Mesodermal cell (in vitro differentiated cells): ENCODE data around the gene CLEC18A.
"Not testable (repeated sequence)": the region's sequence is repeated elsewhere in the genome, so short reads cannot be mapped to it uniquely, and the experiment has no call there.

Source experiments
- H3K27ac ChIP-seq: 2 replicates; pipeline ENCODE4 v1.7.0; 2013; ENCODE audit warnings: mild to moderate bottlenecking, low read depth, low read length, moderate library complexity; ENCODE audit not compliant: severe bottlenecking
- H3K36me3 ChIP-seq: 2 replicates; pipeline ENCODE4 v1.7.1; 2013; ENCODE audit warnings: mild to moderate bottlenecking, low read length, moderate library complexity; ENCODE audit not compliant: control insufficient read depth, insufficient read depth
- H3K4me1 ChIP-seq: one replicate; pipeline ENCODE4 v1.7.1; 2013; ENCODE audit warnings: mild to moderate bottlenecking, low read length; ENCODE audit not compliant: insufficient read depth, control insufficient read depth, poor library complexity, severe bottlenecking
- H3K4me3 ChIP-seq: 2 replicates; pipeline ENCODE4 v1.7.0; 2013; ENCODE audit warnings: low read length, control low read depth, mild to moderate bottlenecking; ENCODE audit not compliant: insufficient read depth, poor library complexity, severe bottlenecking; ENCODE audit errors: extremely low read depth
- H3K9me3 ChIP-seq: 2 replicates; pipeline ENCODE4 v1.7.1; 2013; ENCODE audit warnings: mild to moderate bottlenecking, low read length, moderate library complexity; ENCODE audit not compliant: control insufficient read depth
- WGBS, 2 experiments: methylation state at CpG; one replicate each; pipeline ENCODE4 v1.1.5; 2013; ENCODE audit warnings: missing lambda C conversion rate in 2 of 2; ENCODE audit not compliant: insufficient coverage in 2 of 2; 5-methylcytosine and 5-hydroxymethylcytosine counted together

The CLEC18A gene

DNA sequence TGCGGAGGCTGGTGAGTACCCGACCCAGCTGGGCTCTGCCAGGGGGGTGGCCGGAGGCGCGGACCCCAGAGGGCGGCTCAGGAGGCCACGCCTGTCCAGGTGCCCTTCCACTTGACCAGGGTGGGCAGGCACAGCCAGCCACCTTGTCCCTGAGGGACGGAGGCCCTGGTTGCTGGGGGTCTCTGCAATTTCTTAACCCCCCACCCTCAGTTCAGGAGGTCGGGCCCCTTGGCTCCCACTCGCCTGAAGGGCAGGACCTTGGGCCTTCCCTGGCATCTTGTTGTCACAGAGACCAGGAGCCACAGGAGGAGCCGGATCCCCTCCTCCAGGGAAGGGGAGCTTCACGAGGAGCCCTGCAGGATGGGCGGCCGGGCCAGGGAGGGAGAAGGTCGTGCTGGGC, 982 bp downstream of the CLEC18A start:
- H3K9me3 ChIP-seq, H3K27ac ChIP-seq, H3K4me1 ChIP-seq, H3K36me3 ChIP-seq, H3K4me3 ChIP-seq: not testable (repeated sequence)
- 100% methylated on average over 2 of the region's 15 CpGs; no CpG with 5 or more reads in 1 of the 2 experiments for WGBS, 2 experiments

DNA sequence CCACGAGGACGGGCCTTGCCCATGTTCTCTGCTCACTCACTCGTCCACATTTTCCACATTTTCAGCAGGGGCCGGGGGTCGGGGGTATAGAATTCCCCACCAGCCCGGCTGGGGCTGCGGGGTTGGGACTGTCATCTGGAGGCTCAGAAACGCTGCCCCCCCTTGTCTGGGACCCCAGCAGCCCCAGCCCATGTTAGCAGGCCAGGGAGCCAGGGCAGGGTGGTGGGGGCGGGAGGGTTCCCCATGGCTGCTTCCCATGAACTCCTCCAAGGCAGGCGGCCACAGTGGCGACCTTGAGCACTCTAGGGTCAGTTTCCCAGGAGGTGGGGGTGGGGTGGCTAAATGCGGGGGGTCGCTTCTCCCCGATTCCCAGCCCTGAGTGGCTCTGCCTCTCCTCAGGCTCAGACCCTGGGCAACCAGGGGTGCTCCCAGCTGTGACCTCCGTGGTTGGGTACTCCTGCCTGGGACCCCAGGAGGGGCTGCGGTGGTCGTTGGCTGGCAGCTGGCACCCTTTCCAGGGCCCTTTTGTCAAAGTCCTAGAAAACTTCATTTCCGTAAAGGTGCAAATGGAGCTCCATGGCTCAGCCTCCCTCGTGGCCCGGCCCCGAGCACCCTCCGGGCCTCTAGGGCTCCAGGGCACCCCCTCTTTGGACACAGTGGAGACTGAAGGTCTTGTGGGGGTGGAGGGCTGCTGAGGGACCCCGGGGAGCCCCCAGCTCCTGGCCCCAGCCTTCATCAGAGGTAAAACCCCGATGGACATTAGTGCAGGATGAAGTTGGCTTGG, 1.6 kb downstream of the CLEC18A start:
- 100% methylated on average over 1 of the region's 24 CpGs; no CpG with 5 or more reads in 1 of the 2 experiments for WGBS, 2 experiments
- H3K27ac ChIP-seq, H3K4me1 ChIP-seq, H3K9me3 ChIP-seq, H3K4me3 ChIP-seq, H3K36me3 ChIP-seq: not testable (repeated sequence)

DNA sequence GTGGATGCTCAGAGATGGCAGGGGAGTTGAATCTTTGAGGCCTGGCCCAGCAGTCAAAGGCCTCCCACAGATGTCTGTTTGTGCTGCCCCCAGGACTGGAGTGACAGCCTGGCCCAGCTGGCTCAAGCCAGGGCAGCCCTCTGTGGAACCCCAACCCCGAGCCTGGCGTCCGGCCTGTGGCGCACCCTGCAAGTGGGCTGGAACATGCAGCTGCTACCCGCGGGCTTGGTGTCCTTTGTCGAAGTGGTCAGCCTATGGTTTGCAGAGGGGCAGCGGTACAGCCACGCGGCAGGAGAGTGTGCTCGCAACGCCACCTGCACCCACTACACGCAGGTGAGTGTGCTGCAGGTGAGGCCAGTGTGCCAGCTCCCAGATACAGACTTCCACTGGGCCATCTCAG, 3.1 kb downstream of the CLEC18A start:
- H3K4me3 ChIP-seq: not testable (repeated sequence)
- WGBS, 2 experiments: 100% methylated on average over 1 to 3 of the region's 13 CpGs

DNA sequence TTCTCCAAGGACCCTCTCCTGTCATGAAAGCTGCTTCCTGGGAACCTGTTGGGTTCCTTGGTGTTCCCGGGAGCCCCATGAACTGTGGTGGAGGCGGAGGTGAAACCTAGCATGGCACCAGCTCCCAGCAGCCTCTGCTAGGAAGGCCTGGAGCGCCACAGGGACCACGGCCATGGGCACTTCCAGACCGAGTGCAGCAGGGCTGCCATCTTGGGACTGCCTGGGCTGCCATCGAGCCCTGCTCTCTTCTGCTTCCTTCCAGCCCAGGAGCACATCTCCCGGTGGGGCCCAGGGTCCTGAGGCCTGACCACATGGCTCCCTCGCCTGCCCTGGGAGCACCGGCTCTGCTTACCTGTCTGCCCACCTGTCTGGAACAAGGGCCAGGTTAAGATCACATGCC, 12.2 kb downstream of the CLEC18A start:
- WGBS, 2 experiments: no CpG with 5 or more reads among the region's 9 CpGs
- H3K4me1 ChIP-seq, H3K27ac ChIP-seq: not testable (repeated sequence)

More for the DNA sequence above, 3.1 kb downstream of the CLEC18A start:
- not testable (repeated sequence) for H3K9me3 ChIP-seq, H3K27ac ChIP-seq, H3K4me1 ChIP-seq, H3K36me3 ChIP-seq

DNA sequence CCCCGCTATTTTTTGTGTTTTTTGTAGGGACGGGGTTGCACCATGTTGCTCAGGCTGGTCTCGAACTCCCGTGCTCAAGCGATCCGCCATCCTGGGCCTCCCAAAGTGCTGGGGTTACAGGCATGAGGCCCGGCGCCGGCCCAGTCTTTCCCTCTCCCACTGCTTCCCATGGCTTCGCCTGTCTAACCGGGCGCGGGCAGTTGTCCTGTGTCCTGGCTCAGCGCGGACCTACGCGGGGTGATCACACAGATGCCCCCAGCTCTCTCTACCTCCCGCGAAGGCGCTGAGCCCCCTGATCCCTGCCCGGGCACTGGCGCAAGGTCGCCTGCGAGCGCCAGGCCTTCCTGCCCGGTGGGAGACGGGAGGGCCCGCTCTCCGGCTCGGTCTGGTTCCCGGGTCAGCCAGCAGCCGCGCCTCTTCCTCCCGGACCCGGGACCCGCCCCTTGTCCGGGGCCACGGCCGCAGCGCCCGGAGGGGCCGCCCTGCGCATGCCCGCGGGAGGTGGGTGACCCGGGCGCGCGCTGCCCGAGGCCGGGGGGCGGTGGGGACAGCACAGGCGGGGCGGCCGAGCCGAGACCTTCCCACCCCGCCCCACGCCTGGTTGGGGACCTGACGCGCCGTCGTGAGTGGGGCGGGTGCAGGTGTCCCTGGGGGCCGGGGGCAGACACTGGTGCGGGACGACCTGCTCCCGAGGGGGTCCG, 14.0 kb downstream of the CLEC18A start:
- peak overlapping the region; percentile 16 for H3K4me3 ChIP-seq
- H3K9me3 ChIP-seq, H3K4me1 ChIP-seq, H3K36me3 ChIP-seq, H3K27ac ChIP-seq: not testable (repeated sequence)
- WGBS, 2 experiments: no CpG with 5 or more reads among the region's 68 CpGs

More for the DNA sequence above, 12.2 kb downstream of the CLEC18A start:
- not testable (repeated sequence) for H3K36me3 ChIP-seq, H3K4me3 ChIP-seq, H3K9me3 ChIP-seq

DNA sequence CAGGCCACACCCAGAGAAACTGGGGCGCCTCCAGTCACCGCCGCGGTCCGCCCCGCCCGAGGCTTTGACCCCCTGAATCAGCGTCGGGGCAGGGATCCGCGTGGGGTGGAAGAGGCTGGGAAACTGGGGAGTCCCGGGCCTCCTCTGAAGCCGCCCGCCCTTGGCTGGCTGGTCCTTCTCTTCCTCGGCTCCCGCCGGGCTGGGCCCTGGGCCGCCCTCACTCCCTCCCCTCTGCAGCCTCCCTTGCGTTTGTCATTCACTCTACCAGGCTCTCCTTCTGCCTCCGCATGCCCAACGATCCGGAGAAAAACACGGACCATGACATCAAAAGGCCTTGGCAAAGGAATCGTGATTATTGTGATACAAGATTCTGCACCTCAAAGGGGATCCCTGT, 14.5 kb downstream of the CLEC18A start:
- not testable (repeated sequence) for H3K4me1 ChIP-seq, H3K36me3 ChIP-seq, H3K9me3 ChIP-seq, H3K27ac ChIP-seq
- no CpG with 5 or more reads among the region's 24 CpGs for WGBS, 2 experiments
- H3K4me3 ChIP-seq: peak overlapping the region; percentile 16

DNA sequence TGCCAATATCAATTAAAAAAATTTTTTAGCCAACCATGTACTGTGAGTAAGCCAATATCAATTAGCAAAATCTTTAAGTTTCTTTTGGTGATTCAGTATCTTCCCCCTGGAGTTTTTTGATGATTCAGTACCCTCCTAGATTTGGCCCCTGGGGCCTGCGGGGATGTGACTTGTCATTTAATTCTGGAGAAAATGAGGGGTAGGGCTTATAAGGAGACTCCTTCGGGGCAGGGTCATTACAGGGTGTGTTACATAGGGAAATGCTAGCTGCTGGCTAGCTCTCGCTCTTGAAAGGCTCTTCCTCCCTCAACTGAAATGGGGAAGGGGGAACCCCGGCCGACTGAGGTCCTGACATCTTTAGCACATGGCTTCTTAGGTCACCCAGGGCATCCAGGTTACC, 16.6 kb downstream of the CLEC18A start:
- no CpG with 5 or more reads among the region's 5 CpGs for WGBS, 2 experiments
- not testable (repeated sequence) for H3K36me3 ChIP-seq, H3K27ac ChIP-seq, H3K4me3 ChIP-seq, H3K9me3 ChIP-seq, H3K4me1 ChIP-seq

DNA sequence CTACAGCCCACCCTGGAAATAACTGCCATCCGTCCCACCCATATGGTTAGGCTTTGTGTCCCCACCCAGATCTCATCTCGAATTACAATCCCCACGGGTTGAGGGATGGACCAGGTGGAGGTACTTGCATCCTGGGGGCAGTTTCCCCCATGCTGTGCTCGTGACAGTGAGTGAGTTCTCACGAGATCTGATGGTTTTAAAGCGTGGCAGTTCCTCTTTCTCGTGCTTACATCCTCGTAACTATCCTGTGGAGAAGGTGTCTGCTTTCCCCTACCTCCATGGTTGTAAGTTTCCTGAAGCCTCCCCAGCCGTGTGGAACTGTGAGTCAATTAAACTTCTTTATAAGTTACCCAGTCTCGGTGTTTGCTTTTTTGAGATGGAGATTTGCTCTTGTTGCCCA, 17.0 kb downstream of the CLEC18A start:
- WGBS, 2 experiments: no CpG with 5 or more reads among the region's 10 CpGs
- H3K9me3 ChIP-seq, H3K36me3 ChIP-seq, H3K4me1 ChIP-seq, H3K27ac ChIP-seq, H3K4me3 ChIP-seq: not testable (repeated sequence)

DNA sequence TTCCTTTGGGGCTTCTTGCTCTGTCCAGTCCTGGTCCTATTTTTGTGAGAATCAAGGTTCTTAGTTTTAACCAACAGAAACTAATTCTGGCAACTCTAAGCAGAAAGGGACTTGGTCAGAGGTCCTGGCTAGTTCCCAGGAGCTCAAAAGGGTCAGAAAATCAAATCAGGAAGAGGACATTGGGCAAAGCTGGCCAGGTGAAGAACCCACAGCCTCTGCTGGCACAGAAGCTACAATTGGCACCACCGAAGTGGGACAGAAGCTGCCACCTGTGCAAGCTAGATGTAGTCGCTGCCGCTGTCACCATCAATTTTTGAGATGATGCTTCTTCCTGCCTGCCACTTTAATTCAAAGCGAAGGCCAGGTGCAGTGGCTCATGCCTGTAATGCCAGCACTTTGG, 18.5 kb downstream of the CLEC18A start:
- H3K36me3 ChIP-seq, H3K27ac ChIP-seq, H3K4me3 ChIP-seq, H3K9me3 ChIP-seq, H3K4me1 ChIP-seq: not testable (repeated sequence)
- WGBS, 2 experiments: no CpG with 5 or more reads among the region's 4 CpGs

DNA sequence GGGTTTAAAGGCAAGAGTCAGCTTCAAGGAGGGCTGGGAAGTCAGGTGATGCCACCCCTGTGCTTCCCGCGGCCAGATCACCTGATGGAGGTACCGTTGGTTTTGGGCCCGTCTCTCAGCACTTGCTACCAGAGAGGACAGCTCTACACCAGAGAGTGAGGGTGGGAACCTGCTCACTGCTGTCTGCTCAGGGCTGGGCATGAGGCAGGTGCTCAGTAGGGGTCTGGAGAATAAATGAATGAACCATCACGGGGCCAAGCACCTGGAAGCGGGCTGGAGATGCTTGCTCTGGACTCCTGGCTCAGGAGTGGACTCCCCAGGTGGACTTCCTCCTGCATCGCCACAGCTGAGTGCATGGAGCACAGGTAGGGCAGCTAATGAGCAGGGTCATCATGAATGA, 21.0 kb downstream of the CLEC18A start:
- WGBS, 2 experiments: no CpG with 5 or more reads among the region's 7 CpGs
- H3K36me3 ChIP-seq, H3K9me3 ChIP-seq, H3K27ac ChIP-seq, H3K4me3 ChIP-seq, H3K4me1 ChIP-seq: not testable (repeated sequence)

DNA sequence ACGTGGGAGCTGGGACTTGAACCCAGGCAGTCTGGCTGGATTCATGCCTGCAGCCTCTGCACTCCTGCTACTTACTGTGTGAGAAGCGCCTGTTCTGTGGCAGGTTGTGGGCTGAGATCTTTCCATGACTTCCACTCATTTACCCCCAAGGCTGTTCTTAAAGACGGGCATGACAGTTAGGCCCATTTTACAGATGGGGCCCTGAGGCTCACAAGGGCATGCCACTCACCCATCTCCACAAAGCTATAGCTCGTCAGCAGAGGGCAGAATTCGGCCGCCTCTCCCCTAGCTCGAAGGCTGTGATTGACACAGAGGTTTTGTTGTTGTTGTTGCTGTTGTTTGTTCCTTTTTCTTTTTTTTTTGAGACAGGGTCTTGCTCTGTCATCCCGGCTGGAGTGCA, 21.8 kb downstream of the CLEC18A start:
- WGBS, 2 experiments: no CpG with 5 or more reads among the region's 8 CpGs

More for the DNA sequence above, 21.8 kb downstream of the CLEC18A start:
- H3K9me3 ChIP-seq, H3K4me3 ChIP-seq, H3K27ac ChIP-seq, H3K36me3 ChIP-seq, H3K4me1 ChIP-seq: not testable (repeated sequence)
